HG03280 (cell line): ENCODE results near the gene PRRC1.

ENCODE experiments used
- ATAC-seq: cut with Tn5 transposase; IDR thresholded peaks from one replicate; pipeline ENCODE4 v1.9.1; 2021; ENCODE audit warnings: mild to moderate bottlenecking, moderate library complexity; ENCODE audit not compliant: unreplicated experiment

Gene PRRC1

GRCh38 chr5:127517480-127518318 lies at the start of gene PRRC1:
PRRC1 (plus strand) TSS chr5:127517640; CDS start chr5:127523480, 5,840 bp downstream.
- ATAC-seq: peak; percentile 90

GRCh38 chr5:127471211-127471610 lies 46.2 kb upstream of the PRRC1 start:
- no peak for ATAC-seq

GRCh38 chr5:127472700-127473099 lies 44.7 kb upstream of the PRRC1 start:
- ATAC-seq: no peak

- ATAC-seq: no peak
Measured at GRCh38 chr5:127486471-127486870, 31.0 kb upstream of the PRRC1 start.

- peak; percentile 86 for ATAC-seq
Measured at GRCh38 chr5:127492854-127493738, 24.3 kb upstream of the PRRC1 start.

GRCh38 chr5:127498548-127498947 lies 18.9 kb upstream of the PRRC1 start:
- no peak for ATAC-seq

- no peak for ATAC-seq
Measured at GRCh38 chr5:127505905-127506304, 11.5 kb upstream of the PRRC1 start.

- ATAC-seq: no peak
Measured at GRCh38 chr5:127506616-127507015, 10.8 kb upstream of the PRRC1 start.

- no peak for ATAC-seq
Measured at GRCh38 chr5:127508644-127509373, 8.6 kb upstream of the PRRC1 start.

- ATAC-seq: no peak
Measured at GRCh38 chr5:127513408-127513970, 4.0 kb upstream of the PRRC1 start.

- ATAC-seq: no peak
Measured at GRCh38 chr5:127514816-127515215, 2.6 kb upstream of the PRRC1 start.

GRCh38 chr5:127515693-127516440 lies 1.6 kb upstream of the PRRC1 start:
- no peak for ATAC-seq

- peak; percentile 27 for ATAC-seq
Measured at GRCh38 chr5:127517110-127517479, 345 bp upstream of the PRRC1 start.

GRCh38 chr5:127518319-127518621 lies 830 bp downstream of the PRRC1 start:
- peak; percentile 37 for ATAC-seq

- no peak for ATAC-seq
Measured at GRCh38 chr5:127519527-127519926, 2.1 kb downstream of the PRRC1 start.

- no peak for ATAC-seq
Measured at GRCh38 chr5:127521138-127521770, 3.8 kb downstream of the PRRC1 start.

GRCh38 chr5:127525181-127525580 lies 7.7 kb downstream of the PRRC1 start:
- ATAC-seq: no peak

GRCh38 chr5:127529904-127530682 lies 12.7 kb downstream of the PRRC1 start:
- ATAC-seq: no peak

GRCh38 chr5:127536687-127537086 lies 19.2 kb downstream of the PRRC1 start:
- no peak for ATAC-seq
